Measurements from ENCODE around the gene LATS2. TPM values are rescaled to one million over a fixed set of nuclear protein-coding genes. Genes with fewer than 3 reads are reported as not detected.

LATS2 gene
- total and polyA plus RNA-seq, 7 experiments from 2014 or later: 1.3 to 11.9 (median 2.3) TPM; not detected in 2

GRCh38 chr13:21058361-21058760, 3.0 kb downstream of the LATS2 start:
- Histone ChIP-seq H3K9me3 (ENCODE audit: control insufficient read depth in 2 of 3, low read length in 3 of 3) (no peaks in the 10 kb centered on the region), H3K4me3 (ENCODE audit: low read length) (no peak overlapping the region), H3K27ac (ENCODE audit: low read depth, low read length) (no peak overlapping the region), H3K27me3 (ENCODE audit: control insufficient read depth in 2 of 2, insufficient read depth in 2 of 2, low read length in 2 of 2) (peaks cover 0 to 6% of the 10 kb centered on the region in 2 donors), H3K36me3 (ENCODE audit: control insufficient read depth in 2 of 3, insufficient read depth in 3 of 3, low read length in 3 of 3) (no peaks in the 10 kb centered on the region), H3K4me1 (ENCODE audit: control insufficient read depth in 2 of 2, insufficient read depth in 2 of 2, low read length in 2 of 2) (no peaks in the 10 kb centered on the region)
- POLR2A ChIA-PET: interaction anchor here (0.5 kb wide), 1 partner anchor 14 kb away, joined by 3 read pairs; no protein-coding TSS in a partner anchor
- Mint-ChIP-seq H3K27me3 (peaks cover 9 to 53% (median 27%) of the 10 kb centered on the region in 5 donors), H3K9me3 (peaks cover 0 to 2% (median 0%) of the 10 kb centered on the region in 11 donors), H3K4me3 (peak overlapping the region in 3 of 10 donors; percentile 13 to 57 (median 16)), H3K4me1 (peaks cover 5 to 8% (median 5%) of the 10 kb centered on the region in 7 donors), H3K36me3 (peaks cover 0 to 5% (median 0%) of the 10 kb centered on the region in 5 donors), H3K27ac (no peak overlapping the region)
- DNase-seq (no peak), ATAC-seq (no peak)
- CTCF ChIA-PET: no interaction called here
- intact Hi-C loops (cut with micrococcal nuclease): no loop called here

GRCh38 chr13:21055511-21056045, 5.8 kb downstream of the LATS2 start:
- DNase-seq: no peak
- no peak overlapping the region for H3K4me3 Mint-ChIP-seq
- Histone ChIP-seq H3K27me3 (ENCODE audit: control insufficient read depth in 2 of 2, insufficient read depth in 2 of 2, low read length in 2 of 2) (no peaks in the 10 kb centered on the region), H3K4me1 (ENCODE audit: control insufficient read depth in 2 of 2, insufficient read depth in 2 of 2, low read length in 2 of 2) (no peaks in the 10 kb centered on the region), H3K36me3 (ENCODE audit: control insufficient read depth in 2 of 3, insufficient read depth in 3 of 3, low read length in 3 of 3) (no peaks in the 10 kb centered on the region), H3K9me3 (ENCODE audit: control insufficient read depth in 2 of 3, low read length in 3 of 3) (no peaks in the 10 kb centered on the region), H3K27ac (ENCODE audit: low read depth, low read length) (no peak overlapping the region), H3K4me3 (ENCODE audit: low read length) (no peak overlapping the region)
- ChIA-PET POLR2A (no interaction called here), CTCF (interaction anchor here (0.8 kb wide), 1 partner anchor 28 kb away, joined by 5 read pairs; no protein-coding TSS in a partner anchor)
- no peak for ATAC-seq
- peaks cover 0 to 35% (median 14%) of the 10 kb centered on the region in 5 donors for H3K27me3 Mint-ChIP-seq
- intact Hi-C loops (cut with micrococcal nuclease): no loop called here
- peaks cover 0 to 10% (median 4%) of the 10 kb centered on the region in 7 donors for H3K4me1 Mint-ChIP-seq
- no peak overlapping the region for H3K27ac Mint-ChIP-seq
- H3K36me3 Mint-ChIP-seq: no peaks in the 10 kb centered on the region
- H3K9me3 Mint-ChIP-seq: no peaks in the 10 kb centered on the region

- H3K27ac ChIP-seq (ENCODE audit: low read depth, low read length): no peak overlapping the region
- Mint-ChIP-seq H3K27ac (no peak overlapping the region), H3K4me3 (no peak overlapping the region), H3K36me3 (no peaks in the 10 kb centered on the region), H3K27me3 (peaks cover 0 to 34% (median 14%) of the 10 kb centered on the region in 5 donors), H3K4me1 (peaks cover 0 to 10% (median 4%) of the 10 kb centered on the region in 7 donors), H3K9me3 (no peaks in the 10 kb centered on the region)
- DNase-seq (no peak), ATAC-seq (no peak)
- H3K9me3 ChIP-seq (ENCODE audit: control insufficient read depth in 2 of 3, low read length in 3 of 3): no peaks in the 10 kb centered on the region
- no peaks in the 10 kb centered on the region for H3K4me1 ChIP-seq (ENCODE audit: control insufficient read depth in 2 of 2, insufficient read depth in 2 of 2, low read length in 2 of 2)
- ChIA-PET CTCF (interaction anchor here (0.8 kb wide), 1 partner anchor 28 kb away, joined by 5 read pairs; no protein-coding TSS in a partner anchor), POLR2A (no interaction called here)
- no peaks in the 10 kb centered on the region for H3K27me3 ChIP-seq (ENCODE audit: control insufficient read depth in 2 of 2, insufficient read depth in 2 of 2, low read length in 2 of 2)
- intact Hi-C loops (cut with micrococcal nuclease): no loop called here
- H3K36me3 ChIP-seq (ENCODE audit: control insufficient read depth in 2 of 3, insufficient read depth in 3 of 3, low read length in 3 of 3): no peaks in the 10 kb centered on the region
- no peak overlapping the region for H3K4me3 ChIP-seq (ENCODE audit: low read length)
Measured at GRCh38 chr13:21055016-21055415, 6.4 kb downstream of the LATS2 start.

GRCh38 chr13:21054313-21054712, 7.1 kb downstream of the LATS2 start:
- CTCF ChIA-PET: interaction anchor here (0.6 kb wide), 1 partner anchor 557 kb away, joined by 3 read pairs; no protein-coding TSS in a partner anchor
- H3K27me3 ChIP-seq (ENCODE audit: control insufficient read depth in 2 of 2, insufficient read depth in 2 of 2, low read length in 2 of 2): no peaks in the 10 kb centered on the region
- peaks cover 0 to 30% (median 14%) of the 10 kb centered on the region in 5 donors for H3K27me3 Mint-ChIP-seq
- no peaks in the 10 kb centered on the region for H3K36me3 Mint-ChIP-seq
- H3K27ac ChIP-seq (ENCODE audit: low read depth, low read length): no peak overlapping the region
- intact Hi-C loops (cut with micrococcal nuclease): no loop called here
- no peak overlapping the region for H3K4me3 ChIP-seq (ENCODE audit: low read length)
- H3K9me3 Mint-ChIP-seq: no peaks in the 10 kb centered on the region
- no peaks in the 10 kb centered on the region for H3K4me1 ChIP-seq (ENCODE audit: control insufficient read depth in 2 of 2, insufficient read depth in 2 of 2, low read length in 2 of 2)
- no peaks in the 10 kb centered on the region for H3K36me3 ChIP-seq (ENCODE audit: control insufficient read depth in 2 of 3, insufficient read depth in 3 of 3, low read length in 3 of 3)
- ATAC-seq (no peak), DNase-seq (no peak)
- H3K9me3 ChIP-seq (ENCODE audit: control insufficient read depth in 2 of 3, low read length in 3 of 3): no peaks in the 10 kb centered on the region
- H3K4me3 Mint-ChIP-seq: no peak overlapping the region
- peaks cover 0 to 10% (median 4%) of the 10 kb centered on the region in 7 donors for H3K4me1 Mint-ChIP-seq
- H3K27ac Mint-ChIP-seq: no peak overlapping the region
- POLR2A ChIA-PET: no interaction called here

GRCh38 chr13:21053231-21053630, 8.2 kb downstream of the LATS2 start:
- Histone ChIP-seq H3K27me3 (ENCODE audit: control insufficient read depth in 2 of 2, insufficient read depth in 2 of 2, low read length in 2 of 2) (no peaks in the 10 kb centered on the region), H3K9me3 (ENCODE audit: control insufficient read depth in 2 of 3, low read length in 3 of 3) (no peaks in the 10 kb centered on the region), H3K4me3 (ENCODE audit: low read length) (no peak overlapping the region), H3K27ac (ENCODE audit: low read depth, low read length) (no peak overlapping the region), H3K4me1 (ENCODE audit: control insufficient read depth in 2 of 2, insufficient read depth in 2 of 2, low read length in 2 of 2) (no peaks in the 10 kb centered on the region), H3K36me3 (ENCODE audit: control insufficient read depth in 2 of 3, insufficient read depth in 3 of 3, low read length in 3 of 3) (no peaks in the 10 kb centered on the region)
- DNase-seq (no peak), ATAC-seq (peak; percentile 12)
- Mint-ChIP-seq H3K36me3 (no peaks in the 10 kb centered on the region), H3K27ac (peak overlapping the region in 2 of 9 donors; percentile 33 to 76), H3K27me3 (peaks cover 0 to 21% (median 6%) of the 10 kb centered on the region in 5 donors), H3K4me3 (peak overlapping the region in 3 of 10 donors; percentile 1 to 12 (median 4)), H3K4me1 (peaks cover 0 to 12% (median 4%) of the 10 kb centered on the region in 7 donors), H3K9me3 (no peaks in the 10 kb centered on the region)
- POLR2A ChIA-PET: no interaction called here
- CTCF ChIA-PET: no interaction called here
- intact Hi-C loops (cut with micrococcal nuclease): no loop called here

GRCh38 chr13:21051675-21052074, 9.7 kb downstream of the LATS2 start:
- H3K27me3 Mint-ChIP-seq: peaks cover 0 to 22% (median 3%) of the 10 kb centered on the region in 5 donors
- no peak for ATAC-seq
- Histone ChIP-seq H3K36me3 (ENCODE audit: control insufficient read depth in 2 of 3, insufficient read depth in 3 of 3, low read length in 3 of 3) (no peaks in the 10 kb centered on the region), H3K27me3 (ENCODE audit: control insufficient read depth in 2 of 2, insufficient read depth in 2 of 2, low read length in 2 of 2) (no peaks in the 10 kb centered on the region), H3K4me3 (ENCODE audit: low read length) (no peak overlapping the region), H3K27ac (ENCODE audit: low read depth, low read length) (no peak overlapping the region), H3K9me3 (ENCODE audit: control insufficient read depth in 2 of 3, low read length in 3 of 3) (no peaks in the 10 kb centered on the region), H3K4me1 (ENCODE audit: control insufficient read depth in 2 of 2, insufficient read depth in 2 of 2, low read length in 2 of 2) (no peaks in the 10 kb centered on the region)
- CTCF ChIA-PET: no interaction called here
- POLR2A ChIA-PET: no interaction called here
- peaks cover 0 to 18% (median 4%) of the 10 kb centered on the region in 7 donors for H3K4me1 Mint-ChIP-seq
- H3K27ac Mint-ChIP-seq: no peak overlapping the region
- H3K36me3 Mint-ChIP-seq: no peaks in the 10 kb centered on the region
- no peak for DNase-seq
- H3K9me3 Mint-ChIP-seq: no peaks in the 10 kb centered on the region
- intact Hi-C loops (cut with micrococcal nuclease): no loop called here
- H3K4me3 Mint-ChIP-seq: no peak overlapping the region
